22Rv1 (cell line): ENCODE measurements around the gene ZNF407.

Experiments
- H3K27ac ChIP-seq: fragments of 450-650 bp; 2 replicates; pipeline ENCODE4 v1.5.1; 2017
- ZFX ChIP-seq: fragments of 450-650 bp; IDR thresholded peaks from 2 replicates; pipeline ENCODE4 v1.6.1; 2017; ENCODE audit warnings: antibody characterized with exemption, borderline replicate concordance
- TF ChIP-seq, protein P1 (sequence below): fragments of 450-650 bp; IDR thresholded peaks from 2 replicates; pipeline ENCODE4 v1.5.1; 2017; ENCODE audit warnings: mild to moderate bottlenecking

The ZNF407 gene

DNA sequence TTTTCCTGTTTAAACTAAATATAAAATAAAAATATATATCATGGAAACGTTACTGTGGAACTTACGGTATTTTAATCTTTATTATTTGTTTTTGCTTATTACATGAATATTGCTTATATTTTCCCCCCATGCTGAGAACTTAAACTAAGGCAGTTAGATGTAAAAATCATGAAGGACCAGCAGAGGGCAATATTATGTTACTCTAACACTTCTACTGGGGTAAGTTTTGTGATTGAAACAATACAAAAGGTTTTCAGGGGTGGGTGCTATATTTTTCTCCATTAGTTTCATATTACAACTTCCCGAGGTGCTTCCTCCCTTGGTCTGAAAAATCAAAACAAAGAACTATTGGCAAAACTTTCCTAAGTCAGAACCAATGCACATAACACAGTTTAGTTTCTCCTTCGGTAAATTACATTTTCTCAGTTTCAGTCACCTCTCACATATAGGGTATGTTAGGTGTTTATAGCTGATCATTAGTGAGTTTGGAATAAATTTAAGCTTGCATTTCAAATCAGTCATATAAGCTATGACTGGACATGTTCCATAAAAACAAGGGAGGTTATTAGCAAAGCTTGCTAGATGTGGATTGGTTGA lies 54.8 kb downstream of the ZNF407 start:
- no peak for TF ChIP-seq ZFX
- TF ChIP-seq, protein P1, sequence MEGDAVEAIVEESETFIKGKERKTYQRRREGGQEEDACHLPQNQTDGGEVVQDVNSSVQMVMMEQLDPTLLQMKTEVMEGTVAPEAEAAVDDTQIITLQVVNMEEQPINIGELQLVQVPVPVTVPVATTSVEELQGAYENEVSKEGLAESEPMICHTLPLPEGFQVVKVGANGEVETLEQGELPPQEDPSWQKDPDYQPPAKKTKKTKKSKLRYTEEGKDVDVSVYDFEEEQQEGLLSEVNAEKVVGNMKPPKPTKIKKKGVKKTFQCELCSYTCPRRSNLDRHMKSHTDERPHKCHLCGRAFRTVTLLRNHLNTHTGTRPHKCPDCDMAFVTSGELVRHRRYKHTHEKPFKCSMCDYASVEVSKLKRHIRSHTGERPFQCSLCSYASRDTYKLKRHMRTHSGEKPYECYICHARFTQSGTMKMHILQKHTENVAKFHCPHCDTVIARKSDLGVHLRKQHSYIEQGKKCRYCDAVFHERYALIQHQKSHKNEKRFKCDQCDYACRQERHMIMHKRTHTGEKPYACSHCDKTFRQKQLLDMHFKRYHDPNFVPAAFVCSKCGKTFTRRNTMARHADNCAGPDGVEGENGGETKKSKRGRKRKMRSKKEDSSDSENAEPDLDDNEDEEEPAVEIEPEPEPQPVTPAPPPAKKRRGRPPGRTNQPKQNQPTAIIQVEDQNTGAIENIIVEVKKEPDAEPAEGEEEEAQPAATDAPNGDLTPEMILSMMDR: peak; percentile 76
- H3K27ac ChIP-seq: no peak overlapping the region

DNA sequence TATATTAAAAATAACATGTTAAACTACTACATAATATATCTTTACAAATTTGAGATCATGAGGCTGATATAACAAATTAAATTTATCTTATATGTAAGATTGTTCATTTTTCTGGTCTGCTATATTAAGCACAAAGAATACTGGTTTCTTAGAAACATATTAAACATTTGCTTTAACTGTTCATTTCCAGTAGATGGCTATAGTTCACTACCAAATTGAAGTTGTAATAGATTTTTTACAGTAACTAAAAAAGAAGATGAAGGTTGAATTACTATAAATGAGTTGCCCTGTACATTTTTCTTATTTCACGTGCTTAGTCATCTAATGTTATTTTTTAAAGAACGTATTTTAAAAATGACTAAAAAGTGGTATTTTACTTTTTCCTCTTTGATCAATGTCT lies 57.0 kb downstream of the ZNF407 start:
- TF ChIP-seq, protein P1: peak; percentile 38
- TF ChIP-seq ZFX: no peak
- no peak overlapping the region for H3K27ac ChIP-seq

DNA sequence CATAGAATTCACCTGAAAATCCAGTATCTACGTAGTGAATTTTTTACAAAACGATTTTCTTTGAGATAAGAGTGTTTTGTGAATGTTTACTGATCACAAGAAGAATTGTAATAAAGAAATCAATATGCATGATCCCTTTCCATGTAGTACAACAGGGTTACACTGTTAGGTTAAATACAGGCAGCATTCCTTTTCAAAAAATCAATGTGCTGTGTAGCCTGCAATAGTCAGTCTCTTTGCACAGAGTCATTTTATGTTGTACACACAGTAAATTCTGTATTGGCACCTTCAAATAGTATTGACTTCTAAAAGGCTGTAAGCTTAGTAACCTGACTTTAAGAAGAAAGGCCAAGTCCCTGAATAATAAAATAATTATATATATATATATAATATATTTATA lies 63.3 kb downstream of the ZNF407 start:
- TF ChIP-seq, protein P1: no peak
- no peak for TF ChIP-seq ZFX
- H3K27ac ChIP-seq: no peak overlapping the region

DNA sequence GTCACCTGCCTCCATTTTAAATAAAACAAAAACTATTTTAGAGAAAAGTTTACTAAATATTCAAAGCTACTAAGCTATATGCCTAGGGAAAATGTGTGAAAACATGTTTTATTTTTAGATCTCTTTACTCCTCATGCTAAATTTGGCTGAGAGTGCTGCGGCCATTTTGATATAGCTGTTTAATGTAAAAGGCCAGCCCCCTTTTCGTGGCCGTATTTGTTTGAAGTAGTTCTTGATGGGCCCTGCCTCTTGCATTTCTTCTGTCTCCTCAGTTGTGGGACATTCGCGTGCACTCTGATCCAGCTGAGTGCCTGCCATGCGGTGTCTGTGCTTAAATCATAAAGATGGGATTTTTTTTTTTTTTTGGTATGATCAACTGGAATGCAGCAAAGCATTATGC lies 64.0 kb downstream of the ZNF407 start:
- H3K27ac ChIP-seq: no peak overlapping the region
- TF ChIP-seq ZFX: no peak
- TF ChIP-seq, protein P1: no peak

DNA sequence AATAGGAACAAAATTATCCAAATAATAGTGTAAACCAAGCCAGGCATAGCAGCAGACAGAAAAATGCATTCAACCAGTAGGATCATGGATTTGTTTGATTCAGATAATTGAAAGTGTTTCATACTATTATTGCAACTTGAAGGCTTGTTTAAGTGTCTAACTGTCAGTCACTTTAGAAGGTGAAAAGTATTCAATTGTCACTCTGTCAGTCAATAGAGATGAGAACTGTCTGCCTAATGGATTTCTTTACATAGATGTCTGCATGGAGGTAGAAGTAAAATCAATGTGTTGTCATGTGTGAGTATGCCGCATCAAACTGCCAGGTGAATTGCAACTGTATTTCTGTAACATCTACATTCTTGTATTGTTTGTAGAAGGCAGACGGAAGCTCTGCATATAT lies 65.0 kb downstream of the ZNF407 start:
- no peak overlapping the region for H3K27ac ChIP-seq
- TF ChIP-seq, protein P1: no peak
- TF ChIP-seq ZFX: no peak

DNA sequence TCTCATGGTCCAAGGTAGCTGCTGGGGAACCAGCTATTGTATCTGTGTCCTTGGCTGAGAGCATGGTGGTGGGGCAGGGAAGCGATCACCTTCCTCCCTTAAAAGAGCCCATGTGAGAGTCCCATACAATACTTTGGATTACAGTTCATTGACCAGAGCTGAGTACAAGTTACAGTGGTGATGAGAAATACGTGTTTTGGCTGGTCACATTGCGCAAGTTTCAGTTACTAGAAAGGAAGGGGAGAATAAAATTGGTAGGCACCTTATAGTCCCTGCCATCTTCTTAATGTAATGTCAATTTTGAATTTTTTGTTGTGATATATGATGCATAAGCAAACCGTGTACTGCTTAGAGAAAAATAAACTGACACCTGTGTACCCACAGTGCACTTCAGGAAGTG lies 67.7 kb downstream of the ZNF407 start:
- no peak overlapping the region for H3K27ac ChIP-seq
- no peak for TF ChIP-seq ZFX
- TF ChIP-seq, protein P1: no peak

DNA sequence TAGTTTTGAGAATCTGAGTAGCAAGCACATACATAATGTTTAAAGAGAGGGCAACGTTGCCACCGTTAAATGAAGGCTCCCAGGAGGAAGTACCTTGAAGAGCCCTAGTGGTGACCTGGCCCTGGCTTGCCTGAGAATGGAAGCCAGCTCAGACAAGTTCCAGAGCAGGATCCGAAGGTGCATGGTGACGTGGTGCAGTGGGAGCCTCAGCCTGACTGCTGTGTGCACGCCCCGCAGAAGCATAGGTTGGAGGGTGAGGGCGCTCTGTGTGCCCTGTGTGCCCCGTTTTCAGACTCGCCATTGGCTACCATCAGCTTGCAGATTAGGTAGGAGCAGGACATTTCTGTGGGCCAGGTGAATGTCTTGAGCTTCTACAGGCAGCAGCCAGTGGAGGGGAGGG lies 68.2 kb downstream of the ZNF407 start:
- no peak overlapping the region for H3K27ac ChIP-seq
- TF ChIP-seq ZFX: no peak
- TF ChIP-seq, protein P1: no peak
